K562 (cell line): Measurements from ENCODE around the gene ZC3HAV1L. TPM values are rescaled to one million over a fixed set of nuclear protein-coding genes. Genes with fewer than 3 reads are reported as not detected.

ENCODE experiments used
- CBFA2T3 ChIP-seq: fragments of 450-650 bp; IDR thresholded peaks from 2 replicates; pipeline ENCODE4 v1.6.1; 2017
- ESRRA ChIP-seq: fragments of 450-650 bp; IDR thresholded peaks from 2 replicates; pipeline ENCODE4 v1.6.1; 2014; ENCODE audit warnings: low read depth, mild to moderate bottlenecking, moderate library complexity, borderline replicate concordance
- FOSL1 ChIP-seq: fragments of 200-800 bp; sonication (Bioruptor generic); conservative IDR thresholded peaks from 2 replicates; pipeline ENCODE4 v1.6.1; 2016; ENCODE audit warnings: missing genetic modification characterization, missing compliant biosample characterization
- JUND ChIP-seq, 2 experiments: IDR thresholded peaks; 2 replicates in 1 of 2; 3 replicates in 1 of 2; pipeline ENCODE4 v1.6.1; 2011; ENCODE audit warnings: borderline replicate concordance in 2 of 2, low read depth in 2 of 2, low read length in 2 of 2, improper control_type of control experiment in 1 of 2, missing biosample characterization in 1 of 2, missing genetic modification characterization in 1 of 2, missing genetic modification reagents in 1 of 2
- KDM5B ChIP-seq: fragments of 200-600 bp; sonication (generic); IDR thresholded peaks from 2 replicates; pipeline ENCODE4 v1.6.1; 2012; ENCODE audit warnings: low read depth, mild to moderate bottlenecking, moderate library complexity, low read length, control low read depth, inconsistent platforms; ENCODE audit not compliant: insufficient replicate concordance
- NFE2 ChIP-seq: IDR thresholded peaks from 2 replicates; pipeline ENCODE4 v1.6.1; 2014; ENCODE audit warnings: antibody characterized with exemption, low read depth
- PHF21A ChIP-seq: fragments of 450-650 bp; IDR thresholded peaks from 2 replicates; pipeline ENCODE4 v1.6.1; 2017; ENCODE audit warnings: low read depth, borderline replicate concordance
- RCOR1 ChIP-seq, 2 experiments: IDR thresholded peaks; 2 replicates each; pipeline ENCODE4 v1.6.1; 2012; ENCODE audit warnings: low read depth in 2 of 2, low read length in 2 of 2, borderline replicate concordance in 1 of 2, improper control_type of control experiment in 1 of 2
- polyA plus RNA-seq, 8 experiments: library from polyadenylated mRNA; depleted of rRNA in 4 of 8; stranded (reverse) in 5 of 8; unstranded in 3 of 8; fragments of >200 nt; fragmentation: Nextera tagmentation in 2 of 8; fragmentation: Illumina TruSeq in 1 of 8; extraction: Ambion mirVana in 2 of 8; extraction: Trizol in 1 of 8; gene quantifications; 2 replicates each; pipeline versions ENCODE4 v1.2.1 to v1.2.3, GENCODE V29; 2011 to 2014; ENCODE audit warnings: inconsistent platforms in 1 of 8, missing spikeins in 1 of 8
- total RNA-seq, 7 experiments: library from RNA; depleted of rRNA in 6 of 7; stranded (reverse); fragments of >200 nt in 6 of 7; fragmentation: Illumina TruSeq in 2 of 7; extraction: Trizol in 2 of 7; gene quantifications; 2 replicates each; pipeline versions ENCODE4 v1.2.1 to v1.2.3, GENCODE V29; 2011 to 2021; ENCODE audit warnings: low replicate concordance in 1 of 7
- TF ChIP-seq, protein P1 (sequence below): fragments of 450-650 bp; conservative IDR thresholded peaks from 2 replicates; pipeline ENCODE4 v1.6.1; 2016; ENCODE audit warnings: missing genetic modification characterization, low read depth, mild to moderate bottlenecking, missing compliant biosample characterization, moderate library complexity
- TF ChIP-seq, protein P2 (sequence below), 2 experiments: fragments of 450-650 bp in 1 of 2; sonication (generic) in 1 of 2; formaldehyde crosslinking in 1 of 2; IDR thresholded peaks in 1 of 2; conservative IDR thresholded peaks in 1 of 2; 2 replicates each; pipeline versions ENCODE4 v1.6.1 to v1.8.1; 2016 to 2023; ENCODE audit warnings: mild to moderate bottlenecking in 2 of 2, moderate library complexity in 2 of 2, inconsistent platforms in 1 of 2, missing genetic modification reagents in 1 of 2

The ZC3HAV1L gene
- total and polyA plus RNA-seq, 9 of the 15 experiments (the other 6 are each of a cell fraction or from before 2014, with no cell fraction given) = not detected

DNA sequence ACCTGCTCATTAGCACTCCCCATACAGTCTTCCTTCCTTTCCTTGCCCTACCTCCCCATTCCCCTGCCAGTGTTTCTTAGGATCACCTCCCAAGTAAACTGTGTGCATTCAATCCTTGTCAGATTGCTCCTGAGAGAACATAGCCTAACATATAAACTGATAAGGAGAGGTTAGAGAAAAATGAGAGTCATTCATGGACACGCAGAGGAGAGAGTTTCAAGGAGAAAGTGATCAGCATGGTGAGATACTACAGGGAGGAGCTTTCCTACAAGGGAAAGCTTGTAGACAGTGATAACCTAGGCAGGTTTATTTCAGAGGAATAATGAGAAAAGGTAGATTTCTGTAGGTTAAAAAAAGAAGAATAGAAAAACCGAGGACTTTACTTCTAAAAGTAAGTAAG is 2.8 kb upstream of the ZC3HAV1L start (continued):
- TF ChIP-seq FOSL1 (tag) (0 out of 2 replicates have a peak, but pooled peaks have one; percentile 16), NFE2 (peak; percentile 55; the same call in 1 of the 2 replicates), PHF21A (no peak), RCOR1 (IDR thresholded peaks at IDR 0.05; ENCODE audit: borderline replicate concordance in 1 of 2, low read depth in 2 of 2, low read length in 2 of 2) (peak in 1 of 2 experiments; percentile 48; a peak in 1 of 4 replicates), CBFA2T3 (peak; percentile 21; the same call in 1 of the 2 replicates), KDM5B (no peak), ESRRA (peak; percentile 74; the same call in 1 of the 2 replicates), JUND (IDR thresholded peaks at IDR 0.05; ENCODE audit: borderline replicate concordance, low read depth, low read length) (peak; percentile 15; the same call in 1 of the 2 replicates), JUND (tag; IDR thresholded peaks at IDR 0.05; ENCODE audit: borderline replicate concordance, low read depth, low read length) (no peak; the same call in 2 of the 3 replicates)
- TF ChIP-seq, protein P1, sequence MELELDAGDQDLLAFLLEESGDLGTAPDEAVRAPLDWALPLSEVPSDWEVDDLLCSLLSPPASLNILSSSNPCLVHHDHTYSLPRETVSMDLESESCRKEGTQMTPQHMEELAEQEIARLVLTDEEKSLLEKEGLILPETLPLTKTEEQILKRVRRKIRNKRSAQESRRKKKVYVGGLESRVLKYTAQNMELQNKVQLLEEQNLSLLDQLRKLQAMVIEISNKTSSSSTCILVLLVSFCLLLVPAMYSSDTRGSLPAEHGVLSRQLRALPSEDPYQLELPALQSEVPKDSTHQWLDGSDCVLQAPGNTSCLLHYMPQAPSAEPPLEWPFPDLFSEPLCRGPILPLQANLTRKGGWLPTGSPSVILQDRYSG (tag) = no peak
- TF ChIP-seq, protein P2, sequence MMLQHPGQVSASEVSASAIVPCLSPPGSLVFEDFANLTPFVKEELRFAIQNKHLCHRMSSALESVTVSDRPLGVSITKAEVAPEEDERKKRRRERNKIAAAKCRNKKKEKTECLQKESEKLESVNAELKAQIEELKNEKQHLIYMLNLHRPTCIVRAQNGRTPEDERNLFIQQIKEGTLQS (IDR thresholded peaks at IDR 0.05) = no peak
- TF ChIP-seq, protein P2 (CRISPR knock-in tag; conservative IDR thresholded peaks at IDR 0.05) = no peak
